GM23338 (cell line): ENCODE measurements around the gene ST3GAL6.

Source experiments
- EZH2phosphoT487 ChIP-seq: fragments of 200-600 bp; sonication (generic); IDR thresholded peaks from one replicate; pipeline ENCODE4 v1.8.1; 2018; ENCODE audit warnings: antibody characterized with exemption; ENCODE audit not compliant: unreplicated experiment
- POLR2AphosphoS5 ChIP-seq: IDR thresholded peaks from 2 replicates; pipeline ENCODE4 v1.6.1; 2016; ENCODE audit warnings: antibody characterized with exemption, low read depth
- TF ChIP-seq, protein P1 (sequence below): IDR thresholded peaks from one replicate; pipeline ENCODE4 v1.6.1; 2018; ENCODE audit warnings: antibody characterized with exemption; ENCODE audit not compliant: unreplicated experiment

DNA sequence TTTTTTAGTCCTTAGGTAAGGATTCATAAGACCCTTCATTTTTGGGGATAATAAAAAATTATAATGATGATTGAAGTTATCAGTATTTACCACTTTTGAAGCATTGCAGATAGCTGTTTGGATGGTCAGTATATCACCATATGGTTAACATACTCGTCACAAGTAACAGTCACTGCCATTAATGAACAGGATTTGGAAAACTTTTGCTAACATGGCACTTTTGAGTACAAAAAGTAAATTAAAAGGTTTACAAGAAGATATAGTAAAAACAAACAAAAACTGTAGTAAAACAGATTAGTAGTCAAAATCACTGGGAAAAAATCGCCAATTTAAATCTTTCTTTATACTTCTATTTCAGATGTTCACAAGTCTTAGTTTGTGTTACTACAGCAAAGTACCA, 37.8 kb upstream of the ST3GAL6 start:
- TF ChIP-seq EZH2phosphoT487 (no peak), POLR2AphosphoS5 (no peak)
- TF ChIP-seq, protein P1, sequence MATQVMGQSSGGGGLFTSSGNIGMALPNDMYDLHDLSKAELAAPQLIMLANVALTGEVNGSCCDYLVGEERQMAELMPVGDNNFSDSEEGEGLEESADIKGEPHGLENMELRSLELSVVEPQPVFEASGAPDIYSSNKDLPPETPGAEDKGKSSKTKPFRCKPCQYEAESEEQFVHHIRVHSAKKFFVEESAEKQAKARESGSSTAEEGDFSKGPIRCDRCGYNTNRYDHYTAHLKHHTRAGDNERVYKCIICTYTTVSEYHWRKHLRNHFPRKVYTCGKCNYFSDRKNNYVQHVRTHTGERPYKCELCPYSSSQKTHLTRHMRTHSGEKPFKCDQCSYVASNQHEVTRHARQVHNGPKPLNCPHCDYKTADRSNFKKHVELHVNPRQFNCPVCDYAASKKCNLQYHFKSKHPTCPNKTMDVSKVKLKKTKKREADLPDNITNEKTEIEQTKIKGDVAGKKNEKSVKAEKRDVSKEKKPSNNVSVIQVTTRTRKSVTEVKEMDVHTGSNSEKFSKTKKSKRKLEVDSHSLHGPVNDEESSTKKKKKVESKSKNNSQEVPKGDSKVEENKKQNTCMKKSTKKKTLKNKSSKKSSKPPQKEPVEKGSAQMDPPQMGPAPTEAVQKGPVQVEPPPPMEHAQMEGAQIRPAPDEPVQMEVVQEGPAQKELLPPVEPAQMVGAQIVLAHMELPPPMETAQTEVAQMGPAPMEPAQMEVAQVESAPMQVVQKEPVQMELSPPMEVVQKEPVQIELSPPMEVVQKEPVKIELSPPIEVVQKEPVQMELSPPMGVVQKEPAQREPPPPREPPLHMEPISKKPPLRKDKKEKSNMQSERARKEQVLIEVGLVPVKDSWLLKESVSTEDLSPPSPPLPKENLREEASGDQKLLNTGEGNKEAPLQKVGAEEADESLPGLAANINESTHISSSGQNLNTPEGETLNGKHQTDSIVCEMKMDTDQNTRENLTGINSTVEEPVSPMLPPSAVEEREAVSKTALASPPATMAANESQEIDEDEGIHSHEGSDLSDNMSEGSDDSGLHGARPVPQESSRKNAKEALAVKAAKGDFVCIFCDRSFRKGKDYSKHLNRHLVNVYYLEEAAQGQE = no peak
